ENCODE measurements around the gene B4GALT1.

DNA sequence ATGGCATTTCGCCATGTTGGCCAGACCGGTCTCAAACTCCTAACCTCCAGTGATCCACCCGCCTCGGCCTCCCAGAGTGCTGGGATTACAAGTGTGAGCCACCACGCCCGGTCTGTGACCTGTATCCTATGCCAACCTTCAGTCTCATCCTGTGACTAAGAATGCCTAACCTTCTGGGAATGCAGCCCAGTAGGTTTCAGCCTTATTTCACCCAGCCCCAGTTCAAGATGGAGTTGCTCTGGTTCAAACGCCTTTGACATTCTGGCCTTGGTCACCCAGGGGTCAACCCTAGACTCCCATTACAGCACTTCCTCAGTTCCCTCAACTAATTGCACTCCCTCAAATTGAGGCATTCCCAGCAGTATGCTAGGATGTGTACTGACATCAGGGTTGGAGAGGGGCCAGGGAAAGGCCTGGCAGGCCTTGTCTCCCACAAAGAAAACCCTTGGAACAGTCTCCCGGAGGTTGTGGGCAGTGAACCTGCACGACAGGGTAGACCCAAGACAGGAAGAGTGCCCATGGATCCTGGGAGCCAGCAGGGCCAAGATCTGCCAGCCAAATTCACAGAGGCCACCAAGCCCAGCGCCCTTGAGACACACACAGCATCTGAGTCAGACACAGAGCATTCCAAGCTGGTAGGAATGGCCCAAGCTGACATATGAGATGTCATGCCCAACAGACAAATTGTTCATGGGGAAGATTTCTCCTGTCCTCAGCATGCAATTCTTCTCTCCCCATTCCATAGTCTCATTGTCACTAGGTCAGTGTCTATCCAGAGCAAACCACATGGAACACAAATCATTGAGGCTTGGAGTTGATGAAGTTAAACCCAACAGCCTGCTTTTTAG, 65.8 kb downstream of the B4GALT1 start:
- TF ChIP-seq NFRKB (IDR thresholded peaks at IDR 0.05): no peak
- TF ChIP-seq FOXA1 (IDR thresholded peaks at IDR 0.05): no peak
- no peak for TF ChIP-seq ARNT (IDR thresholded peaks at IDR 0.05)
- TF ChIP-seq ELF4 (IDR thresholded peaks at IDR 0.05): no peak
- TF ChIP-seq, protein P1, sequence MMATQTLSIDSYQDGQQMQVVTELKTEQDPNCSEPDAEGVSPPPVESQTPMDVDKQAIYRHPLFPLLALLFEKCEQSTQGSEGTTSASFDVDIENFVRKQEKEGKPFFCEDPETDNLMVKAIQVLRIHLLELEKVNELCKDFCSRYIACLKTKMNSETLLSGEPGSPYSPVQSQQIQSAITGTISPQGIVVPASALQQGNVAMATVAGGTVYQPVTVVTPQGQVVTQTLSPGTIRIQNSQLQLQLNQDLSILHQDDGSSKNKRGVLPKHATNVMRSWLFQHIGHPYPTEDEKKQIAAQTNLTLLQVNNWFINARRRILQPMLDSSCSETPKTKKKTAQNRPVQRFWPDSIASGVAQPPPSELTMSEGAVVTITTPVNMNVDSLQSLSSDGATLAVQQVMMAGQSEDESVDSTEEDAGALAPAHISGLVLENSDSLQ (IDR thresholded peaks at IDR 0.05): no peak
- no peak for TF ChIP-seq BHLHE40 (IDR thresholded peaks at IDR 0.05; ENCODE audit: borderline replicate concordance)
- TF ChIP-seq CTBP1 (IDR thresholded peaks at IDR 0.05; ENCODE audit: borderline replicate concordance): no peak
- no peak for TF ChIP-seq FOXM1 (IDR thresholded peaks at IDR 0.05; ENCODE audit: borderline replicate concordance)
- no peak for TF ChIP-seq HDGF (IDR thresholded peaks at IDR 0.05; ENCODE audit: borderline replicate concordance)

All from HEK293T (cell line).